Cortex of kidney (tissue), 1 donor: ENCODE data around the gene SUPT4H1.

Source experiments
- DNase-seq: peaks from one replicate; lab custom pipeline; 2025; lab: John Stamatoyannopoulos, UW

Gene SUPT4H1

GRCh38 chr17:58304750-58305486, 47.1 kb downstream of the SUPT4H1 start:
- DNase-seq = no peak

- no peak for DNase-seq
Measured at GRCh38 chr17:58303971-58304749, 47.8 kb downstream of the SUPT4H1 start.

GRCh38 chr17:58302919-58303585, 48.9 kb downstream of the SUPT4H1 start:
- no peak for DNase-seq

GRCh38 chr17:58302171-58302918, 49.7 kb downstream of the SUPT4H1 start:
- DNase-seq = no peak

- DNase-seq = no peak
Measured at GRCh38 chr17:58301504-58302150, 50.4 kb downstream of the SUPT4H1 start.

GRCh38 chr17:58300336-58300735, 51.7 kb downstream of the SUPT4H1 start:
- no peak for DNase-seq
